GM12878 (cell line): ENCODE results near the gene NPTX1. TPM values are rescaled to one million over a fixed set of nuclear protein-coding genes. Genes with fewer than 3 reads are reported as not detected.

Source experiments
- ATAC-seq: fragments of 200-7000 bp; cut with Tn5 transposase; 3 replicates; pipeline ENCODE4 v1.9.1; 2020; ENCODE audit warnings: mild to moderate bottlenecking, moderate library complexity
- BruUV-seq: library from RNA; stranded (reverse); fragments of 400-500 nt; replicated peaks from 2 replicates; lab custom pipeline; 2021; lab: Mats Ljungman, UMichigan
- CTCF ChIA-PET: fragments of 300-600 bp; sonication (Branson Sonifier 250); formaldehyde crosslinking; extraction: SDS; loops from one replicate; lab custom pipeline; 2021; ENCODE audit warnings: inconsistent platforms; lab: Yijun Ruan, JAX
- POLR2A ChIA-PET: fragments of 350-600 bp; formaldehyde crosslinking; extraction: SDS; loops from one replicate; lab custom pipeline; 2021; ENCODE audit warnings: inconsistent platforms; lab: Charles Lee
- RAD21 ChIA-PET: fragments of 300-600 bp; sonication (Branson Sonifier 250); formaldehyde crosslinking; loops from one replicate; lab custom pipeline; 2023; ENCODE audit warnings: antibody characterized with exemption; ENCODE audit not compliant: unreplicated experiment; lab: Charles Lee
- SMC1A ChIA-PET: fragments of 300-600 bp; sonication (Branson Sonifier 250); formaldehyde crosslinking; loops from one replicate; lab custom pipeline; 2023; ENCODE audit not compliant: unreplicated experiment, uncharacterized antibody; lab: Charles Lee
- DNase-seq: peaks from one replicate; pipeline ENCODE4 v3.0.0-alpha.2; 2011; ENCODE audit warnings: low read depth, low spot score
- FAIRE-seq: peaks from 3 replicates; lab custom pipeline; 2011; peaks lifted over from hg19 to GRCh38; lab: Jason Lieb, UNC
- H2AFZ ChIP-seq: 2 replicates; pipeline ENCODE4 v1.6.0; 2011; ENCODE audit warnings: low read depth, low read length, control low read depth; ENCODE audit not compliant: control insufficient read depth
- H3K27ac ChIP-seq: 2 replicates; pipeline ENCODE4 v1.5.1; 2011; ENCODE audit warnings: control low read depth; ENCODE audit not compliant: control insufficient read depth, insufficient read depth
- H3K27me3 ChIP-seq, 2 experiments: replicated peaks in 1 of 2; 2 replicates each; pipeline versions ENCODE4 v1.6.0 to v1.6.1; 2011; ENCODE audit warnings: low read length in 1 of 2; ENCODE audit not compliant: control insufficient read depth in 2 of 2, insufficient read depth in 2 of 2
- H3K36me3 ChIP-seq, 2 experiments: 2 replicates each; pipeline ENCODE4 v1.5.1; 2011; ENCODE audit warnings: low read length in 1 of 2; ENCODE audit not compliant: control insufficient read depth in 2 of 2, insufficient read depth in 2 of 2
- H3K4me1 ChIP-seq: 2 replicates; pipeline ENCODE4 v1.6.1; 2011; ENCODE audit warnings: mild to moderate bottlenecking, low read length, moderate library complexity, mixed read lengths; ENCODE audit not compliant: control insufficient read depth, insufficient read depth
- H3K4me2 ChIP-seq: 2 replicates; pipeline ENCODE4 v1.6.0; 2011; ENCODE audit warnings: control low read depth; ENCODE audit not compliant: control insufficient read depth, insufficient read depth
- H3K4me3 ChIP-seq: fragments of 200-600 bp; sonication (generic); 2 replicates; pipeline ENCODE4 v1.5.1; 2016
- H3K79me2 ChIP-seq: 2 replicates; pipeline ENCODE4 v1.6.0; 2011; ENCODE audit warnings: low read length; ENCODE audit not compliant: control insufficient read depth, insufficient read depth
- H3K9ac ChIP-seq: 2 replicates; pipeline ENCODE4 v1.8.0; 2011; ENCODE audit warnings: low read length, control low read depth, mixed read lengths; ENCODE audit not compliant: control insufficient read depth, insufficient read depth
- H3K9me3 ChIP-seq: replicated peaks from 3 replicates; pipeline ENCODE4 v1.5.1; 2011; ENCODE audit warnings: mild to moderate bottlenecking, low read length; ENCODE audit not compliant: control insufficient read depth, insufficient read depth
- H4K20me1 ChIP-seq: 2 replicates; pipeline ENCODE4 v1.6.0; 2011; ENCODE audit not compliant: control insufficient read depth, insufficient read depth
- HDGF ChIP-seq: fragments of 450-650 bp; IDR thresholded peaks from 2 replicates; pipeline ENCODE4 v1.6.1; 2016; ENCODE audit warnings: antibody characterized with exemption
- KLF5 ChIP-seq: fragments of 450-650 bp; IDR thresholded peaks from 2 replicates; pipeline ENCODE4 v1.6.1; 2014; ENCODE audit warnings: mild to moderate bottlenecking; ENCODE audit not compliant: partially characterized antibody
- LARP7 ChIP-seq: fragments of 450-650 bp; IDR thresholded peaks from 2 replicates; pipeline ENCODE4 v1.6.1; 2017; ENCODE audit warnings: mild to moderate bottlenecking
- NBN ChIP-seq: fragments of 450-650 bp; IDR thresholded peaks from 2 replicates; pipeline ENCODE4 v1.6.1; 2016
- TAF1 ChIP-seq: IDR thresholded peaks from 2 replicates; pipeline ENCODE4 v1.6.1; 2011; ENCODE audit warnings: mild to moderate bottlenecking, low read depth, low read length, borderline replicate concordance
- WGBS: methylation state at CpG from one replicate; pipeline ENCODE4 v1.1.6; 2016; ENCODE audit warnings: low lambda C conversion rate; ENCODE audit not compliant: insufficient replicate concordance, insufficient coverage; ENCODE audit errors: missing lambda C conversion rate; 5-methylcytosine and 5-hydroxymethylcytosine counted together
- in situ Hi-C: fragments of 300-500 bp; cut with MboI; formaldehyde crosslinking; loops from 9 replicates; pipeline ENCODE4 v1.14.3; 2018; ENCODE audit warnings: mixed read lengths
- intact Hi-C: fragments of 100-400 bp; cut with micrococcal nuclease; formaldehyde crosslinking; loops from one replicate; pipeline ENCODE4 v1.14.2; 2022; ENCODE audit not compliant: unreplicated experiment
- polyA plus RNA-seq, 11 experiments: library from polyadenylated mRNA; depleted of rRNA in 4 of 11; unstranded in 6 of 11; stranded (reverse) in 5 of 11; fragments of >200 nt; fragmentation: Nextera tagmentation in 4 of 11; fragmentation: Illumina TruSeq in 1 of 11; extraction: Ambion mirVana in 4 of 11; extraction: Trizol in 1 of 11; gene quantifications; 1 replicate in 1 of 11; 2 replicates in 10 of 11; pipeline versions ENCODE4 v1.2.1 to v1.2.3, GENCODE V29; 2011 to 2016; ENCODE audit warnings: inconsistent platforms in 2 of 11, missing spikeins in 2 of 11, low read depth in 1 of 11
- total RNA-seq, 4 experiments: library from RNA; depleted of rRNA in 3 of 4; stranded (reverse); fragments of >200 nt in 3 of 4; fragmentation: Illumina TruSeq in 1 of 4; extraction: Trizol in 1 of 4; gene quantifications; 2 replicates each; pipeline versions ENCODE4 v1.2.1 to v1.2.3, GENCODE V29; 2013 to 2021
- TF ChIP-seq, protein P1 (sequence below): fragments of 450-650 bp; IDR thresholded peaks from 2 replicates; pipeline ENCODE4 v1.6.1; 2016; ENCODE audit warnings: mild to moderate bottlenecking
- TF ChIP-seq, protein P2 (sequence below): fragments of 450-650 bp; IDR thresholded peaks from 2 replicates; pipeline ENCODE4 v1.6.1; 2017; ENCODE audit warnings: low read depth, mild to moderate bottlenecking, moderate library complexity
- TF ChIP-seq, protein P3 (sequence below): IDR thresholded peaks from 2 replicates; pipeline ENCODE4 v1.6.1; 2012; ENCODE audit warnings: low read depth, low read length, improper control_type of control experiment
- TF ChIP-seq, protein P4 (sequence below): fragments of 450-650 bp; IDR thresholded peaks from 2 replicates; pipeline ENCODE4 v1.6.1; 2017; ENCODE audit warnings: mild to moderate bottlenecking

NPTX1 gene
- total and polyA plus RNA-seq, 10 of the 15 experiments (the other 5 are each of a cell fraction or from before 2014, with no cell fraction given) = not detected

DNA sequence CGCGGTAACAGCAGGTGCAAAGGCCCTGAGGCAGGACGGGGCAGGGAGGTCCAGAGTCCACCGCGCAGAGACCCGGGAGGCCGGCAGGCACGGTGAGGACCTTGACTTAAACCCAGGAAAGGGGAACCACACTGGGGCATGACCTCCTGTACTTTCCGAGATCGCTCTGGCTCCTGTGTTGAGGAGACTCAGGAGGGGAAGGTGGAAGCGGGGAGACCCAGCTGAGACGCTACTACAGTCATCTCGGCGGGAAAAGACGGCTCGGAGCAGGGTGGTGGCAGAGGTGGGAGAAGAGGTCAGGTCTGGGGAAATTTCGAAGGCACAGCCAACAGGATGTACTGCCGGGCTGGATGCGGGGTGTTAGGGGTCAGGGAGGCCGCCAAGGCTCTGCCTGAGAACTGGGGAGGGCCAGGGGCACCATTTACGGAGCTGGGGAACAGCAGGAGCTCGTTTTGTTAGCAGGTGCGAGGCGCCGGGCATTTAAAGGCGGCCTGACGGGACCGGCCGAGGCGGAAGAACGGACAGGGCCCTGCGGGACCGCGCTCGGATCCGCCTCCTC is 22.3 kb downstream of the NPTX1 start:
- Histone ChIP-seq H3K36me3 (no peaks in the 10 kb centered on the region), H3K79me2 (peaks cover 7% of the 10 kb centered on the region), H3K9ac (peak overlapping the region; percentile 99), H3K9me3 (no peaks in the 10 kb centered on the region), H3K4me2 (peak overlapping the region; percentile 100), H4K20me1 (no peaks in the 10 kb centered on the region), H3K27ac (peak overlapping the region; percentile 89), H2AFZ (peak overlapping the region; percentile 55), H3K27me3 (peaks cover 0 to 3% of the 10 kb centered on the region in 2 experiments; a peak in 1 of 4 replicates), H3K4me1 (peaks cover 8% of the 10 kb centered on the region), H3K4me3 (peak overlapping the region; percentile 64)
- TSS peak; percentile 90 for BruUV-seq
- FAIRE-seq = no peak
- RAD21 ChIA-PET = interaction anchor here (0.6 to 1.7 kb wide), 4 partner anchors 27 to 447 kb away, joined by 3 to 11 read pairs (median 4); no protein-coding TSS in a partner anchor
- CTCF ChIA-PET = interaction anchor here (0.8 to 1.5 kb wide), 2 partner anchors 28 to 121 kb away, joined by 3 read pairs; no protein-coding TSS in a partner anchor
- WGBS = 30% methylated on average over 34 of the region's 36 CpGs
- ATAC-seq = peak; percentile 32
- intact Hi-C loops (loop anchor here (10.0 kb wide), 1 partner anchor 121 kb away; no protein-coding TSS in a partner anchor), in situ Hi-C loops (no loop called here)
- SMC1A ChIA-PET = interaction anchor here (1.1 to 1.2 kb wide), 2 partner anchors 38 to 118 kb away, joined by 3 read pairs; partner anchors contain the start of gene ENDOV
- POLR2A ChIA-PET = interaction anchor here (0.6 to 1.6 kb wide), 6 partner anchors 37 to 841 kb away, joined by 3 to 5 read pairs (median 3); partner anchors contain the start of genes RPTOR and SLC38A10
- TF ChIP-seq TAF1 (no peak), NBN (peak; percentile 64; the same call in 1 of the 2 replicates), LARP7 (0 out of 2 replicates have a peak, but pooled peaks have one; percentile 24), KLF5 (peak; percentile 57), HDGF (peak; percentile 85)
- TF ChIP-seq, protein P1, sequence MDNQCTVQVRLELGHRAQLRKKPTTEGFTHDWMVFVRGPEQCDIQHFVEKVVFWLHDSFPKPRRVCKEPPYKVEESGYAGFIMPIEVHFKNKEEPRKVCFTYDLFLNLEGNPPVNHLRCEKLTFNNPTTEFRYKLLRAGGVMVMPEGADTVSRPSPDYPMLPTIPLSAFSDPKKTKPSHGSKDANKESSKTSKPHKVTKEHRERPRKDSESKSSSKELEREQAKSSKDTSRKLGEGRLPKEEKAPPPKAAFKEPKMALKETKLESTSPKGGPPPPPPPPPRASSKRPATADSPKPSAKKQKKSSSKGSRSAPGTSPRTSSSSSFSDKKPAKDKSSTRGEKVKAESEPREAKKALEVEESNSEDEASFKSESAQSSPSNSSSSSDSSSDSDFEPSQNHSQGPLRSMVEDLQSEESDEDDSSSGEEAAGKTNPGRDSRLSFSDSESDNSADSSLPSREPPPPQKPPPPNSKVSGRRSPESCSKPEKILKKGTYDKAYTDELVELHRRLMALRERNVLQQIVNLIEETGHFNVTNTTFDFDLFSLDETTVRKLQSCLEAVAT = peak; percentile 80
- TF ChIP-seq, protein P2, sequence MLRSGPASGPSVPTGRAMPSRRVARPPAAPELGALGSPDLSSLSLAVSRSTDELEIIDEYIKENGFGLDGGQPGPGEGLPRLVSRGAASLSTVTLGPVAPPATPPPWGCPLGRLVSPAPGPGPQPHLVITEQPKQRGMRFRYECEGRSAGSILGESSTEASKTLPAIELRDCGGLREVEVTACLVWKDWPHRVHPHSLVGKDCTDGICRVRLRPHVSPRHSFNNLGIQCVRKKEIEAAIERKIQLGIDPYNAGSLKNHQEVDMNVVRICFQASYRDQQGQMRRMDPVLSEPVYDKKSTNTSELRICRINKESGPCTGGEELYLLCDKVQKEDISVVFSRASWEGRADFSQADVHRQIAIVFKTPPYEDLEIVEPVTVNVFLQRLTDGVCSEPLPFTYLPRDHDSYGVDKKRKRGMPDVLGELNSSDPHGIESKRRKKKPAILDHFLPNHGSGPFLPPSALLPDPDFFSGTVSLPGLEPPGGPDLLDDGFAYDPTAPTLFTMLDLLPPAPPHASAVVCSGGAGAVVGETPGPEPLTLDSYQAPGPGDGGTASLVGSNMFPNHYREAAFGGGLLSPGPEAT = peak; percentile 13; the same call in 1 of the 2 replicates
- TF ChIP-seq, protein P3, sequence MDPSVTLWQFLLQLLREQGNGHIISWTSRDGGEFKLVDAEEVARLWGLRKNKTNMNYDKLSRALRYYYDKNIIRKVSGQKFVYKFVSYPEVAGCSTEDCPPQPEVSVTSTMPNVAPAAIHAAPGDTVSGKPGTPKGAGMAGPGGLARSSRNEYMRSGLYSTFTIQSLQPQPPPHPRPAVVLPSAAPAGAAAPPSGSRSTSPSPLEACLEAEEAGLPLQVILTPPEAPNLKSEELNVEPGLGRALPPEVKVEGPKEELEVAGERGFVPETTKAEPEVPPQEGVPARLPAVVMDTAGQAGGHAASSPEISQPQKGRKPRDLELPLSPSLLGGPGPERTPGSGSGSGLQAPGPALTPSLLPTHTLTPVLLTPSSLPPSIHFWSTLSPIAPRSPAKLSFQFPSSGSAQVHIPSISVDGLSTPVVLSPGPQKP = no peak
- TF ChIP-seq, protein P4, sequence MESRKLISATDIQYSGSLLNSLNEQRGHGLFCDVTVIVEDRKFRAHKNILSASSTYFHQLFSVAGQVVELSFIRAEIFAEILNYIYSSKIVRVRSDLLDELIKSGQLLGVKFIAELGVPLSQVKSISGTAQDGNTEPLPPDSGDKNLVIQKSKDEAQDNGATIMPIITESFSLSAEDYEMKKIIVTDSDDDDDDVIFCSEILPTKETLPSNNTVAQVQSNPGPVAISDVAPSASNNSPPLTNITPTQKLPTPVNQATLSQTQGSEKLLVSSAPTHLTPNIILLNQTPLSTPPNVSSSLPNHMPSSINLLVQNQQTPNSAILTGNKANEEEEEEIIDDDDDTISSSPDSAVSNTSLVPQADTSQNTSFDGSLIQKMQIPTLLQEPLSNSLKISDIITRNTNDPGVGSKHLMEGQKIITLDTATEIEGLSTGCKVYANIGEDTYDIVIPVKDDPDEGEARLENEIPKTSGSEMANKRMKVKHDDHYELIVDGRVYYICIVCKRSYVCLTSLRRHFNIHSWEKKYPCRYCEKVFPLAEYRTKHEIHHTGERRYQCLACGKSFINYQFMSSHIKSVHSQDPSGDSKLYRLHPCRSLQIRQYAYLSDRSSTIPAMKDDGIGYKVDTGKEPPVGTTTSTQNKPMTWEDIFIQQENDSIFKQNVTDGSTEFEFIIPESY = 0 out of 2 replicates have a peak, but pooled peaks have one; percentile 41
- DNase-seq = no peak
